GM18505 (cell line): ENCODE results near the gene TMUB2.
A peak's percentile ranks its signal among the peaks of the same experiment; 100 is the strongest.

Experiments used
- ATAC-seq: cut with Tn5 transposase; IDR thresholded peaks from one replicate; pipeline ENCODE4 v1.9.1; 2021; ENCODE audit not compliant: unreplicated experiment
- POLR2A ChIP-seq: IDR thresholded peaks from 4 replicates; pipeline ENCODE4 v1.6.1; 2011; ENCODE audit warnings: borderline replicate concordance; ENCODE audit not compliant: insufficient read depth, insufficient read length; ENCODE audit errors: extremely low read depth

The TMUB2 gene

GRCh38 chr17:44203731-44204440, 17.1 kb downstream of the TMUB2 start:
- TF ChIP-seq POLR2A = no peak
- no peak for ATAC-seq

- ATAC-seq = no peak
- no peak for TF ChIP-seq POLR2A
These were observed 17.7 kb downstream of the TMUB2 start for GRCh38 chr17:44204441-44204882.

GRCh38 chr17:44205962-44206824, 19.4 kb downstream of the TMUB2 start:
- no peak for TF ChIP-seq POLR2A
- no peak for ATAC-seq

- no peak for ATAC-seq
- TF ChIP-seq POLR2A = no peak
These were observed 20.0 kb downstream of the TMUB2 start for GRCh38 chr17:44206825-44207155.

GRCh38 chr17:44207319-44207718, 20.5 kb downstream of the TMUB2 start:
- no peak for TF ChIP-seq POLR2A
- no peak for ATAC-seq

GRCh38 chr17:44207743-44208142, 21.0 kb downstream of the TMUB2 start:
- no peak for TF ChIP-seq POLR2A
- no peak for ATAC-seq

GRCh38 chr17:44209786-44210341, 23.1 kb downstream of the TMUB2 start:
- TF ChIP-seq POLR2A = no peak
- ATAC-seq = peak; percentile 13

GRCh38 chr17:44210342-44211192, 23.8 kb downstream of the TMUB2 start:
- ATAC-seq = peak; percentile 70
- no peak for TF ChIP-seq POLR2A

GRCh38 chr17:44211281-44212265, 24.8 kb downstream of the TMUB2 start:
- TF ChIP-seq POLR2A = no peak
- ATAC-seq = no peak

- no peak for ATAC-seq
- TF ChIP-seq POLR2A = peak; percentile 23
These were observed 26.0 kb downstream of the TMUB2 start for GRCh38 chr17:44212507-44213402.
